ENCODE measurements around the gene FHL3. TPM values are rescaled to one million over a fixed set of nuclear protein-coding genes. Genes with fewer than 3 reads are reported as not detected.

Gene FHL3
- total and polyA plus RNA-seq, 9 of the 15 experiments (the other 6 are each of a cell fraction or from before 2014, with no cell fraction given) = 6.1 to 144 (median 34.1) TPM

DNA sequence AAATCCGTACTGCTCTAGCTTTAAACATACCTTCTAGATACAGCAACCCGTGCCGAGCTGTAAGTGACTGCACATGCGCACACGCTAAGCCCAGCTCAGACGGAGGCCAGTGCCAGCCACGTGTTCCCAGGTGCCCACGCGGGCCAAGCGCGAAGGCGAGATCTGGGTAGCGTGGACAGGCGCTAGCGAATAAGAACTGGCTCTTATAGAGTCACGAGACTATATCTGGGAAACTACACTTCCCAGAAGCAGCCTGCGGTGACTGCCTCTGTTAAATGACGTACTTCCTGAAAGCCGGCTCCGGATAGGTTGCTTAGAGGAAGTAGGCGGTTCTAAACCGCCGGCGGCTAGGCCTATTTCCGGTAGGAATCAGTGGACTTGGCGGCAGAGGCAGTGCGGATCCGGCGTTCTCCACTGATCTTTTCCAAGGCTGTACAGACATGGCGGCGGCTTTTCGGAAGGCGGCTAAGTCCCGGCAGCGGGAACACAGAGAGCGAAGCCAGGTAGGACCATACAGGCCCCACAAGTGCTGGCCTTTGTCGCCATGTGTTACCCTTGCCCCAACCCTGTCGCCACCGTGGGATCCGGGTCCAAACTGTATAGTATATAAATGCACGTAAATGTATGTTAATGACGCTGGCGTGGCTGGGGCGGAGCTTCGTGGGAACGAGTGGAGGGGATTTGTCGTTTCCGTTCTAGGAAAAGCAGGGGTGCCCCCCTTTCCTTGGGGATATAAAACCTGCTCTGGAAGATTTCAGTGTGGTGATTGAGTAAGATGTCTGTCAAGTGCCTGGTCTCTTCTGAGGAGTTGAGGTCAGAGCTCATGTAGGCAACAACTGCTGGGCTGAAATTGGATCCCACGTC is 7.3 kb upstream of the FHL3 start, which contains the start of gene UTP11 (continued):
- TF ChIP-seq CREM (IDR thresholded peaks at IDR 0.05; ENCODE audit: low read depth) (peak; percentile 98), TEAD4 (IDR thresholded peaks at IDR 0.05; ENCODE audit: low read length) (peak; percentile 64), TEAD4 (CRISPR knock-in tag; IDR thresholded peaks at IDR 0.05; ENCODE audit: borderline replicate concordance) (peak; percentile 98), ELF1 (tag; IDR thresholded peaks at IDR 0.05) (peak; percentile 80), ZNF318 (IDR thresholded peaks at IDR 0.05; ENCODE audit: borderline replicate concordance in 1 of 2, low read depth in 1 of 2) (no peak), NCOA4 (IDR thresholded peaks at IDR 0.05; ENCODE audit: partially characterized antibody) (no peak), TAF1 (IDR thresholded peaks at IDR 0.05; ENCODE audit: control insufficient read depth, extremely low read depth, insufficient read depth, low read length, severe bottlenecking) (peak; percentile 100), ZSCAN32 (CRISPR knock-in tag; IDR thresholded peaks at IDR 0.05) (no peak), ZNF696 (CRISPR knock-in tag; conservative IDR thresholded peaks at IDR 0.05) (no peak), ZNF124 (CRISPR knock-in tag; IDR thresholded peaks at IDR 0.05) (peak; percentile 53; the same call in 1 of the 2 replicates), MTF1 (CRISPR knock-in tag; IDR thresholded peaks at IDR 0.05; ENCODE audit: borderline replicate concordance) (peak; percentile 84; the same call in 1 of the 2 replicates), CSDE1 (IDR thresholded peaks at IDR 0.05) (peak in 1 of 2 experiments; percentile 19; a peak in 1 of 4 replicates), NCOA2 (IDR thresholded peaks at IDR 0.05; ENCODE audit: partially characterized antibody in 2 of 2) (no peak), TEAD1 (CRISPR knock-in tag; IDR thresholded peaks at IDR 0.05) (peak; percentile 97; a peak in 3 of 4 replicates), GABPA (tag; conservative IDR thresholded peaks at IDR 0.05; ENCODE audit: low read depth) (peak; percentile 100), ZNF232 (CRISPR knock-in tag; IDR thresholded peaks at IDR 0.05) (peak; percentile 95)
- TF ChIP-seq, protein P1, sequence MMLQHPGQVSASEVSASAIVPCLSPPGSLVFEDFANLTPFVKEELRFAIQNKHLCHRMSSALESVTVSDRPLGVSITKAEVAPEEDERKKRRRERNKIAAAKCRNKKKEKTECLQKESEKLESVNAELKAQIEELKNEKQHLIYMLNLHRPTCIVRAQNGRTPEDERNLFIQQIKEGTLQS (IDR thresholded peaks at IDR 0.05) = peak; percentile 51; the same call in 1 of the 2 replicates
- TF ChIP-seq, protein P1 (CRISPR knock-in tag; conservative IDR thresholded peaks at IDR 0.05) = peak; percentile 95
